HCT116 (cell line): Measurements from ENCODE around the gene RAB9A. TPM values are rescaled to one million over a fixed set of nuclear protein-coding genes. Genes with fewer than 3 reads are reported as not detected.
A peak's percentile ranks its signal among the peaks of the same experiment; 100 is the strongest.

ENCODE experiments used
- ATAC-seq: fragments of 200-7000 bp; cut with Tn5 transposase; 2 replicates; pipeline ENCODE4 v1.9.1; 2020; ENCODE audit warnings: mild to moderate bottlenecking, moderate library complexity
- BruUV-seq: library from RNA; stranded (reverse); fragments of 400-500 nt; replicated peaks from 2 replicates; lab custom pipeline; 2021; lab: Mats Ljungman, UMichigan
- CTCF ChIA-PET: fragments of 300-600 bp; sonication (Branson Sonifier 250); formaldehyde crosslinking; loops from one replicate; lab custom pipeline; 2021; ENCODE audit warnings: antibody characterized with exemption; lab: Charles Lee
- POLR2A ChIA-PET: fragments of 300-600, 350-600 bp; sonication (Branson Sonifier 250); formaldehyde crosslinking; loops from one replicate; lab custom pipeline; 2021; ENCODE audit warnings: antibody characterized with exemption; lab: Charles Lee
- RAD21 ChIA-PET, 2 experiments: fragments of 300-600 bp; sonication (Branson Sonifier 250); formaldehyde crosslinking; loops; one replicate each; lab custom pipeline; 2023; ENCODE audit warnings: low total read pairs in 2 of 2; ENCODE audit not compliant: uncharacterized antibody in 2 of 2, unreplicated experiment in 2 of 2, low non-redundant PET in 1 of 2; lab: Charles Lee
- DNase-seq: peaks from one replicate; pipeline ENCODE4 v3.0.0-alpha.2; 2010; ENCODE audit warnings: low read depth, low spot score
- H2AFZ ChIP-seq: fragments of 200-600 bp; shearing (Covaris generic), sonication (generic); 2 replicates; pipeline ENCODE4 v1.6.1; 2017; ENCODE audit warnings: low read depth, mixed run types, mixed read lengths, antibody characterized with exemption, low read length; ENCODE audit not compliant: poor library complexity, severe bottlenecking
- H3K27ac ChIP-seq: 2 replicates; pipeline ENCODE4 v1.5.1; 2012; ENCODE audit warnings: low read depth, low read length
- H3K27me3 ChIP-seq: fragments of 200-600 bp; sonication (generic); 2 replicates; pipeline ENCODE4 v1.6.1; 2016; ENCODE audit warnings: mixed run types, low read length, mixed read lengths; ENCODE audit not compliant: insufficient read depth
- H3K36me3 ChIP-seq, 2 experiments: fragments of 200-500 bp in 1 of 2; fragments of 200-600 bp in 1 of 2; sonication (Bioruptor generic) in 1 of 2; sonication (generic) in 1 of 2; 2 replicates each; pipeline versions ENCODE4 v1.5.1 to v1.6.1; 2014 to 2016; ENCODE audit warnings: low read length in 2 of 2, inconsistent platforms in 1 of 2, mixed read lengths in 1 of 2, mixed run types in 1 of 2; ENCODE audit not compliant: insufficient read depth in 2 of 2, control insufficient read depth in 1 of 2
- H3K4me1 ChIP-seq, 2 experiments: fragments of 200-600 bp in 1 of 2; sonication (generic) in 1 of 2; 2 replicates each; pipeline versions ENCODE4 v1.5.1 to v1.6.1; 2012 to 2017; ENCODE audit warnings: low read length in 2 of 2, inconsistent platforms in 1 of 2, mild to moderate bottlenecking in 1 of 2, mixed read lengths in 1 of 2, mixed run types in 1 of 2, moderate library complexity in 1 of 2; ENCODE audit not compliant: insufficient read depth in 2 of 2, control insufficient read depth in 1 of 2
- H3K4me2 ChIP-seq: fragments of 200-600 bp; sonication (generic); 2 replicates; pipeline ENCODE4 v1.6.1; 2017; ENCODE audit warnings: mixed run types, low read length, mixed read lengths
- H3K4me3 ChIP-seq, 2 experiments: fragments of 200-600 bp in 1 of 2; sonication (generic) in 1 of 2; replicated peaks in 1 of 2; 2 replicates each; pipeline ENCODE4 v1.5.1; 2011 to 2016; ENCODE audit warnings: low read length in 2 of 2, control low read depth in 1 of 2, low read depth in 1 of 2, mild to moderate bottlenecking in 1 of 2, mixed read lengths in 1 of 2, mixed run types in 1 of 2
- H3K79me2 ChIP-seq: fragments of 200-600 bp; sonication (generic); 2 replicates; pipeline ENCODE4 v1.6.1; 2017; ENCODE audit warnings: mild to moderate bottlenecking, mixed run types, low read length, moderate library complexity, mixed read lengths; ENCODE audit not compliant: insufficient read depth
- H3K9ac ChIP-seq: fragments of 200-600 bp; sonication (generic); 2 replicates; pipeline ENCODE4 v1.6.1; 2016; ENCODE audit warnings: low read length, mixed read lengths
- H3K9me2 ChIP-seq: fragments of 200-600 bp; sonication (generic), shearing (Covaris generic); 2 replicates; pipeline ENCODE4 v1.6.1; 2017; ENCODE audit warnings: mixed run types, mild to moderate bottlenecking, moderate library complexity; ENCODE audit not compliant: insufficient read depth
- H3K9me3 ChIP-seq, 2 experiments: fragments of 200-500 bp in 1 of 2; fragments of 200-600 bp in 1 of 2; sonication (Bioruptor generic) in 1 of 2; sonication (generic) in 1 of 2; 2 replicates each; pipeline ENCODE4 v1.6.1; 2014 to 2017; ENCODE audit warnings: low read length in 2 of 2, mixed read lengths in 2 of 2, inconsistent platforms in 1 of 2, low read depth in 1 of 2, mild to moderate bottlenecking in 1 of 2, mixed run types in 1 of 2, moderate library complexity in 1 of 2; ENCODE audit not compliant: control insufficient read depth in 1 of 2, insufficient read depth in 1 of 2
- H4K20me1 ChIP-seq: fragments of 200-600 bp; sonication (generic), shearing (Covaris generic); 2 replicates; pipeline ENCODE4 v1.6.1; 2017; ENCODE audit warnings: mixed run types, mild to moderate bottlenecking, moderate library complexity; ENCODE audit not compliant: insufficient read depth
- CBX3 ChIP-seq: IDR thresholded peaks from 2 replicates; pipeline ENCODE4 v1.6.1; 2012; ENCODE audit warnings: low read depth
- CEBPB ChIP-seq: IDR thresholded peaks from 2 replicates; pipeline ENCODE4 v1.6.1; 2012; ENCODE audit warnings: low read depth
- CTCF ChIP-seq, 3 experiments: fragments of 200-600 bp in 1 of 3; sonication (generic) in 1 of 3; IDR thresholded peaks in 2 of 3; conservative IDR thresholded peaks in 1 of 3; 2 replicates each; pipeline ENCODE4 v1.5.1; 2012 to 2017; ENCODE audit warnings: low read depth in 2 of 3, low read length in 2 of 3, antibody characterized with exemption in 1 of 3, borderline replicate concordance in 1 of 3, control low read depth in 1 of 3, mild to moderate bottlenecking in 1 of 3, mixed read lengths in 1 of 3, mixed run types in 1 of 3, moderate library complexity in 1 of 3; ENCODE audit not compliant: insufficient read depth in 1 of 3
- EGR1 ChIP-seq: IDR thresholded peaks from 2 replicates; pipeline ENCODE4 v1.6.1; 2012; ENCODE audit warnings: low read depth
- ELF1 ChIP-seq: IDR thresholded peaks from 2 replicates; pipeline ENCODE4 v1.6.1; 2012; ENCODE audit warnings: low read depth, borderline replicate concordance
- EZH2phosphoT487 ChIP-seq: fragments of 200-600 bp; IDR thresholded peaks from 2 replicates; pipeline ENCODE4 v1.6.1; 2018; ENCODE audit warnings: antibody characterized with exemption, borderline replicate concordance
- FOSL1 ChIP-seq: IDR thresholded peaks from 2 replicates; pipeline ENCODE4 v1.6.1; 2012; ENCODE audit warnings: low read depth
- JUND ChIP-seq: IDR thresholded peaks from 2 replicates; pipeline ENCODE4 v1.6.1; 2012
- POLR2A ChIP-seq: IDR thresholded peaks from 2 replicates; pipeline ENCODE4 v1.7.0; 2011; ENCODE audit warnings: borderline replicate concordance; ENCODE audit not compliant: insufficient read depth, insufficient read length; ENCODE audit errors: extremely low read depth
- RAD21 ChIP-seq: IDR thresholded peaks from 2 replicates; pipeline ENCODE4 v1.6.1; 2012; ENCODE audit warnings: low read depth, mild to moderate bottlenecking
- SIN3A ChIP-seq: IDR thresholded peaks from 2 replicates; pipeline ENCODE4 v1.6.1; 2012; ENCODE audit warnings: low read depth
- SP1 ChIP-seq: IDR thresholded peaks from 2 replicates; pipeline ENCODE4 v1.6.1; 2012; ENCODE audit warnings: low read depth
- SRF ChIP-seq: IDR thresholded peaks from 2 replicates; pipeline ENCODE4 v1.6.1; 2012; ENCODE audit warnings: low read depth
- TCF7L2 ChIP-seq: IDR thresholded peaks from 2 replicates; pipeline ENCODE4 v1.7.0; 2011; ENCODE audit warnings: borderline replicate concordance, inconsistent platforms; ENCODE audit not compliant: insufficient read depth, insufficient read length; ENCODE audit errors: extremely low read depth
- YY1 ChIP-seq: IDR thresholded peaks from 2 replicates; pipeline ENCODE4 v1.6.1; 2011; ENCODE audit warnings: low read length, low read depth, moderate library complexity, mild to moderate bottlenecking; ENCODE audit not compliant: insufficient replicate concordance; ENCODE audit errors: extremely low read depth
- ZBTB33 ChIP-seq: IDR thresholded peaks from 2 replicates; pipeline ENCODE4 v1.6.1; 2011; ENCODE audit warnings: mild to moderate bottlenecking, low read length, moderate library complexity; ENCODE audit not compliant: insufficient replicate concordance; ENCODE audit errors: extremely low read depth
- intact Hi-C: fragments of 100-400 bp; cut with micrococcal nuclease; formaldehyde crosslinking; loops from 2 replicates; pipeline ENCODE4 v1.10.0; 2022
- total RNA-seq: library from RNA; stranded (reverse); gene quantifications from one replicate; pipeline ENCODE4 v1.2.1, GENCODE V29; 2021; ENCODE audit not compliant: unreplicated experiment

RAB9A gene
- total RNA-seq, 1 experiment from 2014 or later: 23.9 TPM

GRCh38 chrX:13684361-13684760 lies 4.6 kb upstream of the RAB9A start:
- CTCF ChIA-PET: no interaction called here
- Histone ChIP-seq H3K9ac (no peak overlapping the region), H3K27ac (no peak overlapping the region), H3K4me2 (no peak overlapping the region), H2AFZ (peak overlapping the region; percentile 45), H3K9me3 (no peaks in the 10 kb centered on the region), H3K79me2 (peaks cover 2% of the 10 kb centered on the region), H3K27me3 (no peaks in the 10 kb centered on the region), H4K20me1 (no peaks in the 10 kb centered on the region), H3K4me3 (no peak overlapping the region), H3K4me1 (peaks cover 0 to 21% of the 10 kb centered on the region in 2 experiments; a peak in 3 of 4 replicates), H3K36me3 (no peaks in the 10 kb centered on the region), H3K9me2 (no peaks in the 10 kb centered on the region)
- RAD21 ChIA-PET: no interaction called here
- intact Hi-C loops: no loop called here
- TF ChIP-seq TCF7L2: no peak
- TF ChIP-seq POLR2A: no peak
- TF ChIP-seq JUND: no peak
- no peak for TF ChIP-seq CTCF (IDR thresholded peaks at IDR 0.05 in 2 of 3, conservative IDR thresholded peaks at IDR 0.05 in 1 of 3; ENCODE audit: borderline replicate concordance in 1 of 3, insufficient read depth in 1 of 3, low read depth in 2 of 3, low read length in 2 of 3)
- no peak for TF ChIP-seq YY1
- no peak for TF ChIP-seq EZH2phosphoT487
- TF ChIP-seq SRF: no peak
- TF ChIP-seq SIN3A: no peak
- TF ChIP-seq EGR1: no peak
- TF ChIP-seq CEBPB: no peak
- no peak for TF ChIP-seq RAD21
- no peak for TF ChIP-seq ELF1
- TF ChIP-seq SP1: no peak
- TF ChIP-seq FOSL1: no peak
- no peak for TF ChIP-seq CBX3
- TF ChIP-seq ZBTB33: no peak
- DNase-seq: no peak
- no TSS peak for BruUV-seq
- POLR2A ChIA-PET: no interaction called here
- ATAC-seq: no peak
